Measurements from ENCODE around the gene BCL2.

Gene BCL2

GRCh38 chr18:63284827-63285733, 34.5 kb downstream of the BCL2 start:
- DNase-seq: no peak

- DNase-seq: no peak
Observed at GRCh38 chr18:63284173-63284799, 35.3 kb downstream of the BCL2 start.

DNA sequence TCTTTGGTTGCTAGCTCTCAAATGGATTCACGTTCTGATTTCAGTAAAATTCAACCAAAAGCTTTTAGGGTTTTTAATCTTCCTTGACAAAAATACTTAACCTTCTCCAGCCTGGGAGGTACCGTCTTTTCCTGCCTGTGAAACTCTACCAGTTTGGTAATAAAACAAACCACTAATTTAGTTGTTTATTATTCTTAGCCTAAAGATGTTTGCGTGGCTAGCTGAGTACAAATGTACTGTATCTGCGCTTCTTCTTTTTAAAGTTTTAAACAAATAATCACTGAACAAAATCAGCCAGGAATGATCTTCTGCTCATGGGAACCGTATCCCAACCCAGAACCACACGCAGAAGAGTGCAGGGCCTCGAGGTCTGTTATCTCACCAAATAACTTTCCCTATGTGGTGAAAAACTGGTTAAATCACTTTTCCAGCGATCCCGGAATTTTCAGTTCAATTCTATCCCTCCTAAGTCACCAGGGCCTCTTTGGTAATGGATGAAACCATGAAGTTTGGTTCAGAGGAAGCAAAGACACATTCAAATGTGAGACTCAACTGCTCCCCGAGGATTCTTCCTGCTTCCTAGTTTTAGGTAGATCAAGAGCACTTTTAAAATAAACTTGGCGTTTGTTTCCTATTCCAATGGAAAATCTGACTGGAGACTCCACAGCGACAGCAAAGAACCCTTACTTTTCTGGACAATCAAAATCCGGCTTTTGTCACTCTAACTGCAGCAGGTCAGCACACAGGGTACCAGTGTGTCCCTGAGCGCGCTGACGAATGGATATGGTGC, 36.1 kb downstream of the BCL2 start:
- DNase-seq: no peak

- no peak for DNase-seq
Observed at GRCh38 chr18:63282793-63283192, 36.8 kb downstream of the BCL2 start.

- no peak for DNase-seq
Observed at GRCh38 chr18:63273222-63273927, 46.2 kb downstream of the BCL2 start.

- DNase-seq: no peak
Observed at GRCh38 chr18:63272638-63273037, 46.9 kb downstream of the BCL2 start.

GRCh38 chr18:63271881-63272299, 47.7 kb downstream of the BCL2 start:
- no peak for DNase-seq

- DNase-seq: no peak
Observed at GRCh38 chr18:63271148-63271547, 48.4 kb downstream of the BCL2 start.

DNA sequence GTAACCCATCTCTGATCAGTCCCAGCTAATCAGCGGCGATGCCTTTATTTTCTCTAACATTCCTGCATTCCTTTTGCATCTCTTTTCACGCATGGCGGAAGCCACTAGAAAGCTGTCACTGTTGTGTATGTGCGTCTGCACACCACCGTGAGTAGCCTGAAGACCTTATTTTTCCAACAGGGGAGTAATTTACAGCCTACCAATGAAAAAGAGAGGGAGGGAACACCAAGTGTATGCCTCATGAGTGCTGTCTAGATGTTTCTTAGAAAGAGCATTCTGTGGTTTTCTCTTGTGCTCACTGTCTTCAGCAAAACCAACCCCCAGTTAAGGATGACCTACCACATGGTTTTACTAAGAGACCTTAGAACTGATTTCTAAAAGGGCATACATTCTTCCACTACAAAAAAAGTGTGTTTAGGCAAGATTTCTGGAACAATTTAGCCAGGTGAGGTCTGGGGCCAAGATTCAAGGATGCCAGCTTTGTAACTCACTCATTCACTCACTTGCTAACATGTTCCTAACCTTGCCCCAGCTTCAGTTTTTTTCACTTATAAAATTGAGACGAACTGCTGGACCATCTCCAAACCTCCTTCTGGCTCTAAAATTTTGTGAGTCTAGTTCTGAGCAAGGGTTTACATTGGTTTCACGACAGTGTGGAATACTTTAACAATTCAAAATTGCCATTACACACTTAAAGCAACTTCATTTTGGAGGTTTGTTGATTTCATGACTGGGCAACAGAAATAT, 51.4 kb downstream of the BCL2 start:
- DNase-seq: no peak

DNA sequence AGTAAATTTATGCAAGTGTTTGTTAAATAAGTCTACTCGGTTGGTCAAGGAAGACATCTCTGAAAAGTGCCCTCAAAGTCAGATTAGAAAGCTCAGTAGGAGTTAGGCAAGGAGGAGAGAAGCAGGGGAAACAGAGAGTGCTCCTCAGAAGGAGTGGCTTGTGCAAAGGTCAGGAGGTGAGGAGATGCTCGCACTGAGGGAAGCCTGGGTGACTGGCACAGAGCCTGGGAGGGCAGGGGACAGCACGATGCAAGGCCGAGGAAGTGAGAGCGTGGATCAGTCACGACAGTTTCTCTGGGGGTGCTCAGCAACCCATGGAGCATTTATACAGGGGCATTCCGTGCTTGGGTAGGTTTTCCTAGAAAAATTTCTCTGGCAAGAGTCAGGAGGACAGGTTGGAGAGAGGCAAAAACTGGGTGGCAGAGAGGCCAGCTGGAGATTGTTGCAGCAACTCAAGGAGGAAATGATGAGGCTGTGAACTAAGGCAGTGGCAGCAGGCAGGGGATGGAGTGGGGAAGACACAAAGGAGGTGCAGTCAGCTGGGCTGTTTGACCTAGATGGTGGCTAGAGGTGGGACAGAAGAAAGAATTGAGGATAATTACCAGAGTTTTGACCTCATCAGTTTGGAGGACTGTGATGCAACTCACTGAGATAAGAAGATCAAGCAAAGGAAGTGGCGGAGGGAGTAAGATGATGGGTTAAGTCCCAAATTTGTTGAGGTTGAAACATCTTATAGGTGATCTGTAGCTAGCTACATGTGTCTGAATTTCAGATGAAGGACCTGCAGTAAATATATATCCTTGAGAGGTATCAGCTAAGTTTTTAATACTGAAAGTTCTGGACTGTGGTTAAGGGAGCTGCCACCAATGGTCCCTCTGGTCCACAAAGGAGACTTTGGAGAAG, 52.4 kb downstream of the BCL2 start:
- DNase-seq: no peak

DNA sequence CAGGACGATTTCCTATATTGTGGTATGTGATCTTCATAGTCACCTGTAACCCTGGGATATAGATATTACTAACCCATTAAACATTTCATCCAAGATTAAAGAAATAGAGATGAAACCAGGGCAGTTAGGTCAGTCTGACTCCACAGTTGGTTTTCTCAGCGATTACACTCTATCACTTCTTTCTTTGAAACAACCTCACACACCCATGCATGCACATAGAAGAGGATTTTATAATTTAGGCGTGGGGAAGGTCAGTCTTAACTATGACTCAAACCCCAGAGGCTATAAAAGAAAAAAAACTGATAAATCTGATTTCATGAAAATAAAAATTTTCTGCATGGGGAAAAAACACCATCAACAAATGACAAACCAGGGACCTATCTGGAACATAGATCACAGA, 54.2 kb downstream of the BCL2 start:
- DNase-seq: no peak

GRCh38 chr18:63264871-63265270, 54.7 kb downstream of the BCL2 start:
- no peak for DNase-seq

DNA sequence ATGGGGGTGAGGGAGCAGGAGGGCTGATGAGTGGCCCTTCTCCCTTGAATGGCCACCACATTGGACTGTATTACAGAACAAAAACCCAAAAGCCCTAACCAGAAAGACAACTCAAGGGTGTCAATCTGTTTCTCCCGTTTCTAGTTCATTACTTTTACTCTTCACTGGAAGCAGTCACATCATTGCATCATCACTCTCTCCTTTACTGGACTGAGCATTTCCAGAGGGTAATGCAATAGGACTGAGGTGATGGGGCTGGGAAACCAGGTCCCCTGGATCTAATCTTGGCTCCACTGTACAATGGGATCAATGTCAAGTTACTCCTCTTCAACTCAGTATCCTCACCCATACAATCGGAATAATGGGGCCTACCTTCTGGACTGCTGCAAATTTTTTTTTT, 56.1 kb downstream of the BCL2 start:
- DNase-seq: no peak

DNA sequence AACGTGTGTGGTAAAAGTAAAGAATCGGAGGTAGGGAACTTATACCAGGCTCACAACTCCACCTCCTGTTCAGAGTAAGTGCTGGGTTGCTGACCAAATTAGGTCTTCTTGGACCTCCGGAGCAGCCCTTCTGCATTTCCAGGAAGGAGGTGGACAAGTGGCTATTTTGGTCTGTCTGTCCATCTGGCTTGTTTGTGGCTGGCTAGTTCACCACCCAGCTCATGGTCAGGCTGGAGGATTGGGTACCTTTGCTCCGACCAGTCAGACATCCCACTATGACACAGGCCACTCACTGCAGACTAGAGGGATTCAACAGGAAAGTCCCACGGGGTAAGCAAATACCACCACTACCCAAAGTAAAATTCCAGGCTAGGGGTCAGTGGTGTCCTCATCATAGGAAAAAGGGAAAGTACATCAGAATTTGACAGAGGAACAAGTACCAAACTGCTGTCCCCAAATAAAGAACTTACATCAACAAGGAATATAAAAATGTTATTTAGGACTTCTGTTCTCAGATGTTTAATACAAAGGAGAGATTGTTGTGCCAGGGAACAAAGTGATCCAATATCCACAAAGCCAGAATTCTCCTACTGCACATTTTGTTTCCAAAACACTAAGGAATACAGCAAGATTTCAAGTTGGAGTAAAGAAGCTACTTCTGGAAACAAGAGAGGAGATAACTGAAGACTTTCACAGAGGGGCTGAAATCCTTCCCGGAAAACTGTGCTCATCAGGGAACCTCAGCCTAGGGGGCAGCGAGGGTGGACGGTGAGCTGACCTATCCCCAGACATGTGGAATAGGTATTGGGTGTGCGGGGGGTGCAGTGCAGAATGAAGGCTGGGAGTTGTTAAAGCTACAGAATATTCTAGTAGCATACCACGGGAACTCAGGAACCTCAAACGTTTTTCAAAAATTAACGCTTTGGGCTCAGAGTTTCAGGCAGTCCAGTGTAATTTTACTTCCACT, 56.9 kb downstream of the BCL2 start:
- no peak for DNase-seq

- DNase-seq: no peak
Observed at GRCh38 chr18:63261029-63261428, 58.5 kb downstream of the BCL2 start.

DNA sequence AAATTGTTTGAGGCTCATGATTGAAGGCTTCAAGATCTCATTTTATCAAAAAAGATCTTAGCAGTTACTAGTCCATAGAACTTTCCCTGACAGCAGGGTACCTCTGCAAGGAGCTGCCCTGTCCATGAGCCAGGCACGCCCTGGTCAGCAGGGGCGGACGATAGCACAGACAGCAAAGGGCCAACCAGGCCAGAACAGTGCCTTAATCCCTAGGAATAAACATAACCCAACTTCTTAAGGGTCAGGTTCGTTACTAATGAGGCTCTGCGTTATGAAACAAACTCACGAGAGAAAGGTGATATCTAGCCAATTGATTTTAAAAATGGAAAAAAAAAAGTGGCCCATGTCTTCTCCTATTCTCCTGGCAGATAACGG, 59.2 kb downstream of the BCL2 start:
- no peak for DNase-seq

DNA sequence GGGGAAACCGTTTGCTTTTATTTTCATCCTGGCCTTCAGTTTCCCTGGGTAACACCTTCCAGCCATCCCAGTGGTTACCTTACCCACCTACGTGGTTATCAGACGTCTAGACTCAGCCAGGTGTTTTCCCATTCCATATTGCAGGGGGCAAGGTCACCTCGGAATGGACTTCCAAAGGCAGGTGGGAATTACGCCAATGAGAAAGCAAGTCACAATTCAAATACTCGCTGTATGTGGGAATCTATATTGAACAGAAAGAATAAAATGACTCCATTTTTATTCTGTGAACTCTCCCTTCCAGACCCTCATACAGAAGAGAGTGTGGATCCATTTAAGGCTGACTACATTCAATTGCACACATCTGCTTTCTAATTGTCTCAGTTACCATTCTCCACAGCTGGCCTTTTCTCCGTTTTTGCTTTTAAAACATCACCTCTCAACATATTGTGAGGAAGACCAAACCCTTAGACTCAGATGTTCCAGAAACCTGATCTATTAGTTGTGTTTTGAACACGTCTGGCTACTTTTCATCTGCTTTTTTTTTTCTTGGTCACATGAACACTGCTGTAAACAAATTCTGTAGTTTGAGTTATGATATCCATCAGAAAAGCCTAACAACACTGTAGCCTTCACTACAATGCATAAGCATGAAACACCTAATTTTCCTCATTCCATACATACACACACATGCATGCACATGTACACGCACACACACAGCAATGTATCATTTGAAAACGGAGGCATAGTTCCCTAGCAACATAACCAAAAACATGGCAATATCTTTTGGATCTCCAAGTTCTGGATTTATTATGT, 59.8 kb downstream of the BCL2 start:
- DNase-seq: no peak

DNA sequence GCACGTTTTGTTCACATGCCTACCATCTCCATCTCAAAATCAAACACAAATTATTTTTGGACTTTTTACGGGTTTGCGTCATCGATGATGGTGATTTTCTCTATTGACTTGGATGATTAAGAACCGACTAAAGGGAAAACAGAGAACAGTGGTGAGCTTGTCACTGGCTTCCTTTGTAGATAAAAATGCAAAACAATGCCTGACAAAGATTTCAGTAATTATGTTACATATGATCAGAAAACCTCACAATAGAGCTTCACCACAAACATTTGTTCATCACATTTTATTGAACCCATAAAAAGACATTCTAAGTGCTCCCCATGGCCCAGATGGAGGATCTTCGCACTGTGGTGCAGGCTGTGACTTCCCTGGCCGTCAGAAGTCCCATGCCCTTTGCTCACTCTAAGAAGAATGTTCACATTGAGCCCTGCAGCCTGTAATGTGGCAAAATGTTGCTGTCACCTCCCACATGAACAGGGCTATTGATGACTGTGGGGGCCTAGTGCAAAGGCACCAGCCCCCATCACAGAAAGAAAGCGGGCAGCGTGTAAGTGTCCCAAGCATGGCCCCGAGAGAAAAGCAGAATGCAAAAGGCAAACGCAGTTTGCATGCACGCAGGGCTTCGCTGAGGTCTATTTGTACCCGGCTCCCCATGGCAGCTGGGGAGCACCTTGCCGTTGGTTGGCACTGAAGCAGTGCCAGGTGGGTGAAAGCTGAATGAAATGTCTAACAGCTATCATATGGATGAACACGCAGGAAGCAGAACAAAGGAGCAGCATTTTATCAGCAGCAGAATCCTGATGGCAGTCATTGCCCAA, 60.6 kb downstream of the BCL2 start:
- DNase-seq: no peak

Data from activated gamma-delta T cell (primary cell).